Activated T-cell treated with anti-CD3 and anti-CD28 coated beads, Interleukin-2, amount 50 U/mL, for 4 hours (primary cell): Measurements from ENCODE around the gene RNPEP. TPM values are rescaled to one million over a fixed set of nuclear protein-coding genes. Genes with fewer than 3 reads are reported as not detected.

Experiments used
- ATAC-seq, 2 donors: fragments of 200-7000 bp; cut with Tn5 transposase; one replicate each; pipeline ENCODE4 v1.10.0; 2021
- DNase-seq: peaks from one replicate; pipeline ENCODE4 v3.0.0-alpha.2; 2020
- H3K27me3 Mint-ChIP-seq: one replicate; pipeline ENCODE4 v1.8.0; 2021; ENCODE audit warnings: low read depth, mixed read lengths
- H3K36me3 Mint-ChIP-seq: one replicate; pipeline ENCODE4 v1.8.0; 2022; ENCODE audit warnings: mixed read lengths; ENCODE audit not compliant: insufficient read depth
- H3K4me1 Mint-ChIP-seq: one replicate; pipeline ENCODE4 v1.8.0; 2021; ENCODE audit warnings: low read depth, mixed read lengths
- H3K4me3 Mint-ChIP-seq: one replicate; pipeline ENCODE4 v1.8.0; 2021; ENCODE audit warnings: mild to moderate bottlenecking, moderate library complexity, mixed read lengths
- H3K9me3 Mint-ChIP-seq: one replicate; pipeline ENCODE4 v1.8.0; 2021; ENCODE audit warnings: mixed read lengths
- total RNA-seq, 3 donors: library from RNA; stranded (reverse); gene quantifications; one replicate each; pipeline ENCODE4 v1.2.1, GENCODE V29; 2021

Gene RNPEP
- total RNA-seq, 3 donors from 2014 or later, result 14.3 to 20.2 (median 17.5) TPM

DNA sequence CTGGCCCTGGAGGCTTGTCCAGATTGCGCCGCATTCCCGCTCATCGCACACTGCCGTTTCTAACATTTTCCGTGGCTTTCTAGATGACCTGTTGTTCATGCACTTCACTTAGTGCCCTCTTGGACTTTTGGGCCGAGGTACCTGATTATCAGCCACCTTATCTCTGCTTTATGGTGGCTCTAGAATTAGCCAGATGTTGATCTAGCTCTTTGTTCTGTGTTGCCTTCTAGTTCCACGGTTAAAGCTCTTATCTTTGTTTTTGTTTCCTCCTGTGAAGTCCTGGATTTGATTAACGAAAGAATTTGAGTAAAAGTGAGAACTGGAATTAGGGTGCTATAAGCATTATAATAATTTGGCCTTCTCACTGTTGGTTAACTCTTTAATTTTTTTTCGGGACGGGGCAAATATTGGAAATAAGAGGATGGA, 945 bp downstream of the RNPEP start:
- no peak for DNase-seq

DNA sequence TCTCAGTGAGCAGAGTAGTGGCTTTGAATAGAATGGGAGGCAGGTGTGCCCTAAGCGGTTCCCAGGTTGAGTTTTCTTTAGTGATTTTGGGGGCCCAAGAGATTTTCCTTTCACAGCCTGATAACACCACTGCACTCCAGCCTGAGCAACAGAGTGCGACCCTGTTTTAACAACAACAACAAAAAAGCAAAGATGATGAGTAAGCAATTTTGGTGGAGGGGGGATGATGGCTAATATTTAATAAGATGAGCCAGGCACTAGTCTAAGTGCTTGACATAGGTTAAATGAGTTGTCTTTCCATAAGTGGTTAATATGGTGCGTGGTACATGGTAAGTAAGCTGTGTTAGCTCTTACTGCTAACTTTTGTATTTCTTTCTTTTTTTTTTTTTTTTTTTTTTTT, 2.0 kb downstream of the RNPEP start:
- Mint-ChIP-seq H3K9me3 (no peaks in the 10 kb centered on the region), H3K4me3 (peak overlapping the region; percentile 19), H3K27me3 (no peaks in the 10 kb centered on the region), H3K4me1 (peaks cover 24% of the 10 kb centered on the region), H3K36me3 (peaks cover 7% of the 10 kb centered on the region)
- DNase-seq, result no peak
- no peak for ATAC-seq

More for the DNA sequence above, 945 bp downstream of the RNPEP start:
- H3K27me3 Mint-ChIP-seq, result no peaks in the 10 kb centered on the region
- H3K36me3 Mint-ChIP-seq, result peaks cover 3% of the 10 kb centered on the region
- no peaks in the 10 kb centered on the region for H3K9me3 Mint-ChIP-seq
- peak overlapping the region; percentile 98 for H3K4me3 Mint-ChIP-seq
- peaks cover 24% of the 10 kb centered on the region for H3K4me1 Mint-ChIP-seq
- no peak for ATAC-seq

DNA sequence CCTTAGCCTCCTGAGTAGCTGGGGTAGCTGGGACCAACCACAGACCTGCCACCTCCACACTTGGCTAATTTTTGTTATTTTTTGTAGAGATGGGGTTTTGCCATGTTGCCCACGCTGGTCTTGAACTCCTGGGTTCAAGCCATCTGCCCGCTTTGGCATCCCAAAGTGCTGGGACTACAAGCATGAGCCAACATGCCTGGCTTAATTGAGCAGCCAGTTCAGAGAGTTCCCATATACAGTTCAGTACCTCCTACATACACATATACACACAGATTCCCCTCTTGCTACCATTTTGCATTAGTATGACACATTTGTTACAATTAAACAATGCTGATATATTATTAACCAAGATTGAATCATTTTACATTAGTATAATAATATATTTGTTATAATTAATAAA, 2.9 kb downstream of the RNPEP start:
- Mint-ChIP-seq H3K4me1 (peaks cover 24% of the 10 kb centered on the region), H3K4me3 (no peak overlapping the region), H3K9me3 (no peaks in the 10 kb centered on the region), H3K36me3 (peaks cover 9% of the 10 kb centered on the region), H3K27me3 (no peaks in the 10 kb centered on the region)
- ATAC-seq (no peak), DNase-seq (no peak)

DNA sequence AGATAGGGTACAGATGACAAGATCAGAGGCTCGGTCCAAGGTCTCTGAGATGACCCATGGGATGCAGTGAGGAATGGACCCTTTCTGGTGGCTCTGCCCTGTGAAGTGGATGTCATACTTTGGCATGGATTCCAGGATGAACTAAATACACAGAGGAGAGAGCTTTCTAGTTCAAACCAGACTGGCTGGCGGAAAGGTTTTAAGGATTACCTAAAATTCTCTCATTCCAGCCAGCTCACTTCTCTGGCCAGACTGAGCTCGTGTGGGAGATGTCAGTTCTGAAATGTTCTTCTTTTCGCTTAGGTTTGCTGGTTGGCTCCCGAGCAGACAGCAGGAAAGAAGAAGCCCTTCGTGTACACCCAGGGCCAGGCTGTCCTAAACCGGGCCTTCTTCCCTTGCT, 6.2 kb downstream of the RNPEP start:
- ATAC-seq, result no peak

DNA sequence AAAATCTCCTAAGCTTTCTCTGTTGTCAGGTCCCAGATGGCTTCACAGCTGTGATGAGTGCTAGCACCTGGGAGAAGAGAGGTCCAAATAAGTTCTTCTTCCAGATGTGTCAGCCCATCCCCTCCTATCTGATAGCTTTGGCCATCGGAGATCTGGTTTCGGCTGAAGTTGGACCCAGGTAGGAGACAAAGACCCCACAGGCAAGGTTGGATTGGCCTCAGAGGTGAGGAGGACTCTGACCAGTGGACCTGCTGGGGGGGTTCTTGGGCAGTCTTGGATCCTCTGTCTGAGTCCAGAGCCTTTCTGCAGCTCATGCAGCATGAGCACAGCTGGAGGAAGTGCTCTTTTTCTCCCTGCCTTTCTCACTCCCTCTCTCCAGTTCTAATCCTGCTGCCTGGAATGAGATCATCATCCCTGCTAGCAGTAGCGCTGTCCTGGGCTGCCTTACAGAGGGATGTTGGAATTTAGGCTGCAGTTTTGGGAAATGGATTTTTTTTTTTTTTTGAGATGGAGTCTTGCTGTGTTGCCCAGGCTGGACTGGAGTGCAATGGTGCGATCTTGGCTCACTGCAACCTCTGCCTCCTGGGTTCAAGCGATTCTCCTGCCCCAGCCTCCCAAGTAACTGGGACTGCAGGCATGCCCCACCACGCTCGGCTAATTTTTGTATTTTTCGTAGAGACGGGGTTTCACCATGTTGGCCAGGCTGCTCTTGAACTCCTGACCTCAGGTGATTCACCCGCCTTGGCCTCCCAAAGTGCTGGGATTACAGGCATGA, 7.1 kb downstream of the RNPEP start:
- Mint-ChIP-seq H3K4me3 (no peak overlapping the region), H3K9me3 (no peaks in the 10 kb centered on the region), H3K27me3 (no peaks in the 10 kb centered on the region), H3K4me1 (peaks cover 3% of the 10 kb centered on the region), H3K36me3 (peaks cover 25% of the 10 kb centered on the region)
- ATAC-seq (no peak), DNase-seq (no peak)

More for the DNA sequence above, 6.2 kb downstream of the RNPEP start:
- Mint-ChIP-seq H3K4me1 (peaks cover 11% of the 10 kb centered on the region), H3K36me3 (peaks cover 18% of the 10 kb centered on the region), H3K4me3 (no peak overlapping the region), H3K9me3 (no peaks in the 10 kb centered on the region), H3K27me3 (no peaks in the 10 kb centered on the region)
- no peak for DNase-seq

DNA sequence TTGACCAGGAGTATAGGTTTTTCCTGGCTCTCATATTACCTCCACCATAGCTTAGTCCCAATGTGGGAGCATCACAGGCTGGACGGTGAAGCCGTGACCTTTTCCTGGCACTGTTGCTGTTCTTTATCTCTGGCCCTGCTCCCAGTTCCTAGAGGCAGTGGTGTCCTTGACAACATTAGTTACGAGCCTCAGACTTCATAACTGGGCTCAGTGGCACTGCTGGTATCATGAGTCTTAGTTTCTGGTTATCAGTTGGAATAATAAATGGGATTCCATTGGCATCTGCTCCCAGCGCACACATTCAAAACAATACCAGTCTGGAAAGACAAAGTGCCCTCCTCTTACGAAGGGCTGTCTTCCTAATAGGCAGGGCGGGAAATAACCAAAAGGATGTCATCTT, 8.0 kb downstream of the RNPEP start:
- peaks cover 25% of the 10 kb centered on the region for H3K36me3 Mint-ChIP-seq
- ATAC-seq, result no peak

DNA sequence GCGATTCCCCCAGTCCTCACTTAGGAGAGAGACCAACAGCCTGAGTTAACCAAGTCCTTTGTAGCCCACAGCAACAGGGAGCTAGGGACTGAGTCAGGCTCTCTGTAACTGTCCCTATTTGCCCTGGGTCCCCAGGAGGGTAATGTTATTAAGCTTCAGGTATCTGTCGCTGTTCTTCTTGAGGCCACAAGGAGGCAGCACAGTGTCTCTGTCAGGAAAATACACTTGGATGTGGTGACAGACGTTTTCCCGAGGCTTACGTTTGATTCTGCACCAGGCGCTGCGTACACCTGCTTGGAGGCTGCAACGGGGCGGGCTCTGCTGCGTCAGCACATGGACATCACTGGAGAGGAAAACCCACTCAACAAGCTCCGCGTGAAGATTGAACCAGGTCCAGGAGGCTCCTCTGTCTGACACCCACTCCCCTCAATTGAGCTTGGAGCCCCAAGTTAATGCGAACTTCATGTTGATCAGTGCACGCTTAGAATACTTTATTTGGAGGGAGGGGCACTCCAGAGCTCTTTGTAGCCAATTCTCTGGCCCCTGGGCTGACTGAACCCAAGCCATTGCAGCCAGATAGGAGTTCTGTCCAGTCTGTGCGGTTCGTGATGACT, 17.3 kb downstream of the RNPEP start:
- Mint-ChIP-seq H3K4me3 (no peak overlapping the region), H3K36me3 (peaks cover 47% of the 10 kb centered on the region), H3K27me3 (no peaks in the 10 kb centered on the region), H3K9me3 (no peaks in the 10 kb centered on the region), H3K4me1 (no peaks in the 10 kb centered on the region)
- ATAC-seq (peak; percentile 78 to 89), DNase-seq (peak; percentile 6)

More for the DNA sequence above, 8.0 kb downstream of the RNPEP start:
- peaks cover 3% of the 10 kb centered on the region for H3K4me1 Mint-ChIP-seq
- H3K27me3 Mint-ChIP-seq, result no peaks in the 10 kb centered on the region
- no peaks in the 10 kb centered on the region for H3K9me3 Mint-ChIP-seq
- no peak overlapping the region for H3K4me3 Mint-ChIP-seq
- no peak for DNase-seq

DNA sequence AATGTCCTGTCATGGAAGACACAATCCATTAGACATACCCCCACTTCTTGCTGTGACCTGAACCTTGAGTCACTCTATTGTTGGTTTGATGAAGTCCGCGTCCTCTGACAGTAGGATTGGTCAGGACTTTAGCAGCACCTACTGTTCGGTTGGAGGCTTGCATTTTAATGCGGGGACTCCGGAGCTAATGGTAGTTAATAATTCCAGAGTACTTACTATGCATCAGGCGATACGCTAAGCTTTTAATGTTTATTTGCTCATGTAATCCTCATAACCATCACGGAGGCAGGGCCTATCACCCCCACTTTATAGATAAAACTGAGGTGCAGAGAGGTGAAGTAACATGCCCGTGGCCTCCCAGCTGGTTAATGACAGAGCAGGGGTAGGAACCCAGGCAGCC, 20.1 kb downstream of the RNPEP start:
- H3K4me1 Mint-ChIP-seq, result no peaks in the 10 kb centered on the region
- H3K9me3 Mint-ChIP-seq, result no peaks in the 10 kb centered on the region
- peaks cover 47% of the 10 kb centered on the region for H3K36me3 Mint-ChIP-seq
- H3K4me3 Mint-ChIP-seq, result no peak overlapping the region
- no peaks in the 10 kb centered on the region for H3K27me3 Mint-ChIP-seq
- DNase-seq, result no peak
- ATAC-seq, result no peak

DNA sequence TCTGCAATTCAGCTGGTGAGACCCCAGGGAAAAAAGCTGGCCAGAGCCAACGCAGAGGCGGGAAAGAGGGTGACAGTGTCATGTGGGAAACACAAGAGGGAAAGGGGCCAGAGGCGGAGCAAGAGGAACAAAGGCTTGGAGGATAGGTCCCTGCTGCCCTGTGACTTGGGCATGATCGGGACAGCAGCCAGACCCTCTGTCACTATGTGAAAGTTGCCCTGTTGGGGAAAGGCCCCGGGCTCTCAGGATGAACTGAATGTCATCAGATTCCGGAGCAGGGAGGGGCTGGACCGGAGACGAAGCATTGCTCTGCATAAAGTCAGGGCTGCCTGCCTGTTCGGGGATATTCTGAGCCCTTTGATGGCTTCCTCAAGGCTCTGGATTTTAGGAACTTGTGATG, 22.3 kb downstream of the RNPEP start:
- DNase-seq (no peak), ATAC-seq (no peak)
- Mint-ChIP-seq H3K4me1 (no peaks in the 10 kb centered on the region), H3K4me3 (no peak overlapping the region), H3K27me3 (no peaks in the 10 kb centered on the region), H3K9me3 (no peaks in the 10 kb centered on the region), H3K36me3 (peaks cover 44% of the 10 kb centered on the region)

DNA sequence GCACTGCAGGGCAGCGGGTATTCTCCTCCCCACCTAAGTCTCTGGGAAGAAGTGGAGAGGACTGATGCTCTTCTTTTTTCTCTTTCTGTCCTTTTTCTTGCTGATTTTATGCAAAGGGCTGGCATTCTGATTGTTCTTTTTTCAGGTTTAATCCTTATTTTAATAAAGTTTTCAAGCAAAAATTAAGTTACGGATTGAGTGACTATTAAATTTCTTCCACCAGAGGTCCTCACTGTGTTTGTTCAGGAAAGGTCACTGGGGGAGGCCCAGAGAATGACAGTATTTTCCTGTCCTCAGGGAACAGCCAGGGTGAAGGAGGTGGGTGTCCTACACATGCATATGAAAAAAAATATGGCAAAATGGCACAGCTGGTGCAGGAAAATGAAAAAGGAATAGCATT, 23.5 kb downstream of the RNPEP start:
- DNase-seq (no peak), ATAC-seq (no peak)
- Mint-ChIP-seq H3K4me3 (no peak overlapping the region), H3K4me1 (no peaks in the 10 kb centered on the region), H3K27me3 (no peaks in the 10 kb centered on the region), H3K9me3 (no peaks in the 10 kb centered on the region), H3K36me3 (peaks cover 35% of the 10 kb centered on the region)

DNA sequence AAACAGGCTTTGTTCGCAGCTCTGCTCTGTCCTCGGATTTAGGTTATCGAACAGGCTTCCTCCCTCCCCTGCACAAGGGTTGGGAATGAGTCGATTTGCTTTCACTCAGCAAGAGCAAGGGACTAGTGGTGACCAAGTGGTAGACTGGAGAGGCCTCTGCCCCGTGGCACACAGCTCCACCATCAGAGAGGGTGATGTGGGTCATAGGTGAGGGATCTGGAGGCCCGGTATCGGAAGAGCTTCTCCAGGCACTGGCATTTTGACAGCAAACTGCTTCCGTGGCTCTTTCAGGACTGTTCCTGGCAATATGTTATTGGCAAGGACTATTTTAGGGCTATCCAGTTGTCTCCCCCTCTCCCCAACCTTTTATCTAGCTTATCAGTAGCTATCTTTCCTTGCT, 24.9 kb downstream of the RNPEP start:
- Mint-ChIP-seq H3K4me1 (no peaks in the 10 kb centered on the region), H3K36me3 (peaks cover 32% of the 10 kb centered on the region), H3K27me3 (no peaks in the 10 kb centered on the region), H3K4me3 (no peak overlapping the region), H3K9me3 (no peaks in the 10 kb centered on the region)
- no peak for ATAC-seq
- DNase-seq, result no peak

DNA sequence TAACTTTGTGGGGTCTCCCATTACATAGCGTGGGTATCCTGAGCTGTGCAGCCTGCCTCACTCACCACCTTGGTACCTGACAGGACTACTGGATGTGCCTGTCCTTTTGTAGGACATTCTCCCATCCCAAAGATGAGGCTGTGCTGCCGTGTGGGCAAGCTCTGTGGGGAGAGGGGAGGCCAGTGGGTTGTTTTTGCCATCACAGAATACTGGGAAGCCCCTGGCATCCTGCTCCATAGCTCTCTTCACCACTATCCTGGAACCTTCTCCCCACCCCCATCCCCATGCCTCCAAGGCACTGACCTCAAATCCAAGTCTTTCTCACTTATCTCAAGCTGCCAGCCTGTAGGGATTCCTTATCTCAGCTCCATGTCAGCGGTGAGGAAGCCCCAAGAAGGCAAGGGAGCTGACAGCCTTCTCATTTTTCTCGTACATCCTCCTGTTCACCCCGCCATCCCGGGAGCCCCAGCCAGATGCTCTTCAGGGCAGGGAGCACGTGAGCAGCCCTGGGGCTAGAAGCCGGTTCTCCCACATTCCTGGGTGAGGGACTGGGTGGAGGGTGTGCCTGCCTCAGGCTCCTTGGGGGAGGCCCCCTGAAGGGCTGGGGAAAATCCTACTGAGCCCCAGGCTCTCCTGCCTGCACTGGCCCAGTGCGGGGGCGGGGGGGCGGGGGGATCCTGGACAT, 25.5 kb downstream of the RNPEP start:
- Mint-ChIP-seq H3K36me3 (peaks cover 26% of the 10 kb centered on the region), H3K9me3 (no peaks in the 10 kb centered on the region)

DNA sequence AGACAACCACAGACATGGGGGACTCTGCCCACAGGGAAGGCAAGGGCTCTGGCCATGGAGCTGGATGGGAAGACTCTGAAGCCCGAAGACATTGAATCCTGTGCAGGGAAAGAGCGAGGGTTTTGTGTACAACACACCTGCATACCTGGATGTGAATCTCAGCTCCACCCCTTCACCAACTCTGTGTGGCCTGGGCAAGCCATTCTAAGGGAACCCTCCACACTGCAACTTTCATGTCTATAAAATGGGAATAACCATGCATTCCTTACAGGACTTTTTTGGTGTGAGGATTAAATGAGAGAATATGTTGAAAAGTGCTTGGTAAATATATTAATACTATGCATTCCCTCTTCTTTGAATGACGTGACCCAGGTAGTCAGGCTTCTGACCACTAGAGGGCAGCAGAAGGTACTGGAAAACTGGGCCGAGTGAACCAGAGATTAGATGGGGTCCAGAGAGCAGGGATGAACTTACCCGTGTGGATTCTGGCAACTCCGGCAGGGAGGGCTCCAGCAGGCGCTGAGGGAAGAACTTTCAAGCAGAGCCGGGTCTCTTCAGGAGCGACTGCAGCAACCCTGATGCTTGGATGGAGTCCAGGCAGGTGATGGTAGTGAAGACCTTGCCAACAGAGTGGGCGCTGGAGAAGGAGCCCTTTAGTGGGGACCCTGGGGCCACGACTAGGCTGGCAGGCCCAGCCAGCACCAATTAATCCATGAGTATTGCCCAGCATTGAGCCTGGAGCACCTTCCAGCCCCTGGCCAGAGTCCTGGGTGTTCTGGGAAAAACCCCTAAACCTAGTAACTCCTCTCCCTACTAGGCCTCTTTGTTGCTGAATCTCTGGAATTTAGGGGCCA, 27.1 kb downstream of the RNPEP start:
- peaks cover 13% of the 10 kb centered on the region for H3K36me3 Mint-ChIP-seq
- no peaks in the 10 kb centered on the region for H3K4me1 Mint-ChIP-seq
- H3K4me3 Mint-ChIP-seq, result no peak overlapping the region
- DNase-seq, result peak; percentile 52
- H3K9me3 Mint-ChIP-seq, result no peaks in the 10 kb centered on the region
- peak; percentile 74 to 76 for ATAC-seq
- H3K27me3 Mint-ChIP-seq, result no peaks in the 10 kb centered on the region

More for the DNA sequence above, 25.5 kb downstream of the RNPEP start:
- no peaks in the 10 kb centered on the region for H3K4me1 Mint-ChIP-seq
- ATAC-seq (no peak), DNase-seq (no peak)
- no peak overlapping the region for H3K4me3 Mint-ChIP-seq
- no peaks in the 10 kb centered on the region for H3K27me3 Mint-ChIP-seq
